Gastroesophageal sphincter (tissue), 4 donors: Measurements from ENCODE around the gene PSMB5. TPM values are rescaled to one million over a fixed set of nuclear protein-coding genes. Genes with fewer than 3 reads are reported as not detected.

Source experiments
- ATAC-seq: fragments of 150-250 bp; one replicate; pipeline ENCODE4 v1.9.1; 2016; ENCODE audit warnings: mild to moderate bottlenecking, moderate library complexity
- H3K27ac ChIP-seq, 4 donors: fragments of 200-600 bp; sonication (generic) in 3 of 4; 1 replicate in 3 of 4; 2 replicates in 1 of 4; pipeline ENCODE4 v1.5.1; 2016 to 2019
- H3K27me3 ChIP-seq: fragments of 200-600 bp; sonication (generic); one replicate; pipeline ENCODE4 v1.5.1; 2019
- H3K36me3 ChIP-seq, 2 donors: fragments of 200-600 bp; sonication (generic); one replicate each; pipeline ENCODE4 v1.5.1; 2019; ENCODE audit warnings: control low read depth in 1 of 2
- H3K4me1 ChIP-seq, 3 donors: fragments of 200-600 bp; sonication (generic); 1 replicate in 2 of 3; 2 replicates in 1 of 3; pipeline ENCODE4 v1.5.1; 2016 to 2019; ENCODE audit warnings: control low read depth in 2 of 3
- H3K4me3 ChIP-seq, 2 donors: fragments of 200-600 bp; sonication (generic); one replicate each; pipeline ENCODE4 v1.5.1; 2019; ENCODE audit warnings: mild to moderate bottlenecking in 1 of 2, moderate library complexity in 1 of 2
- H3K9me3 ChIP-seq, 3 donors: fragments of 200-600 bp; sonication (generic); one replicate each; pipeline ENCODE4 v1.5.1; 2017 to 2019; ENCODE audit warnings: control low read depth in 2 of 3
- EP300 ChIP-seq: sonication (generic); formaldehyde crosslinking; IDR thresholded peaks from one replicate; pipeline ENCODE4 v1.6.1; 2017; ENCODE audit warnings: antibody characterized with exemption, mild to moderate bottlenecking
- POLR2A ChIP-seq, 2 donors: fragments of 450-650 bp; IDR thresholded peaks; one replicate each; pipeline ENCODE4 v1.6.1; 2017; ENCODE audit warnings: antibody characterized with exemption in 2 of 2, mild to moderate bottlenecking in 2 of 2, moderate library complexity in 1 of 2
- POLR2AphosphoS5 ChIP-seq: sonication (generic); formaldehyde crosslinking; IDR thresholded peaks from one replicate; pipeline ENCODE4 v1.6.1; 2017; ENCODE audit warnings: antibody characterized with exemption
- WGBS, 2 donors: methylation state at CpG; one replicate each; pipeline ENCODE4 v1.1.5; 2018; ENCODE audit warnings: low coverage in 1 of 2; 5-methylcytosine and 5-hydroxymethylcytosine counted together
- total RNA-seq, 4 donors: library from RNA; depleted of rRNA; stranded (reverse); fragments of >200 nt; gene quantifications; one replicate each; pipeline ENCODE4 v1.1.0, GENCODE V29; 2016
- TF ChIP-seq, protein P1 (sequence below), 4 experiments: fragments of 200-600 bp in 2 of 4; fragments of 450-650 bp in 2 of 4; sonication (generic) in 1 of 4; IDR thresholded peaks; one replicate each; pipeline ENCODE4 v1.5.1; 2017 to 2019; ENCODE audit warnings: antibody characterized with exemption in 4 of 4, mild to moderate bottlenecking in 2 of 4, moderate library complexity in 2 of 4

PSMB5 gene
- total RNA-seq, result 100 to 1,000 TPM; 125 to 182 (median 133) TPM

GRCh38 chr14:23034498-23035302 is at the start of gene PSMB5:
PSMB5 (minus strand) TSS chr14:23034900; CDS start chr14:23034881, 19 bp downstream.
- TF ChIP-seq POLR2A (IDR thresholded peaks at IDR 0.05) (peak; percentile 31 to 34), POLR2AphosphoS5 (peak; percentile 57), EP300 (no peak)
- TF ChIP-seq, protein P1, sequence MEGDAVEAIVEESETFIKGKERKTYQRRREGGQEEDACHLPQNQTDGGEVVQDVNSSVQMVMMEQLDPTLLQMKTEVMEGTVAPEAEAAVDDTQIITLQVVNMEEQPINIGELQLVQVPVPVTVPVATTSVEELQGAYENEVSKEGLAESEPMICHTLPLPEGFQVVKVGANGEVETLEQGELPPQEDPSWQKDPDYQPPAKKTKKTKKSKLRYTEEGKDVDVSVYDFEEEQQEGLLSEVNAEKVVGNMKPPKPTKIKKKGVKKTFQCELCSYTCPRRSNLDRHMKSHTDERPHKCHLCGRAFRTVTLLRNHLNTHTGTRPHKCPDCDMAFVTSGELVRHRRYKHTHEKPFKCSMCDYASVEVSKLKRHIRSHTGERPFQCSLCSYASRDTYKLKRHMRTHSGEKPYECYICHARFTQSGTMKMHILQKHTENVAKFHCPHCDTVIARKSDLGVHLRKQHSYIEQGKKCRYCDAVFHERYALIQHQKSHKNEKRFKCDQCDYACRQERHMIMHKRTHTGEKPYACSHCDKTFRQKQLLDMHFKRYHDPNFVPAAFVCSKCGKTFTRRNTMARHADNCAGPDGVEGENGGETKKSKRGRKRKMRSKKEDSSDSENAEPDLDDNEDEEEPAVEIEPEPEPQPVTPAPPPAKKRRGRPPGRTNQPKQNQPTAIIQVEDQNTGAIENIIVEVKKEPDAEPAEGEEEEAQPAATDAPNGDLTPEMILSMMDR (IDR thresholded peaks at IDR 0.05), result no peak
- H3K4me3 ChIP-seq, result peak within 1 kb of the TSS; percentile 65 to 85
- peaks cover 0 to 38% of the 10 kb centered on the region in 2 donors for H3K36me3 ChIP-seq
- peak within 1 kb of the TSS; percentile 70 to 93 (median 92) for H3K27ac ChIP-seq
- peaks cover 0 to 37% (median 6%) of the 10 kb centered on the region in 3 donors for H3K4me1 ChIP-seq
- 1% methylated on average over 11 to 15 of the region's 36 CpGs for WGBS, 2 donors
- H3K27me3 ChIP-seq, result no peaks in the 10 kb centered on the region
- no peaks in the 10 kb centered on the region for H3K9me3 ChIP-seq
- peak; percentile 98 for ATAC-seq

- Histone ChIP-seq H3K27me3 (no peaks in the 10 kb centered on the region), H3K4me3 (no peak overlapping the region), H3K27ac (peak overlapping the region in 1 of 4 donors; percentile 66), H3K9me3 (no peaks in the 10 kb centered on the region), H3K36me3 (peaks cover 13 to 97% of the 10 kb centered on the region in 2 donors), H3K4me1 (peaks cover 0 to 43% (median 6%) of the 10 kb centered on the region in 3 donors)
- TF ChIP-seq POLR2AphosphoS5, result no peak
- TF ChIP-seq EP300, result no peak
- no peak for TF ChIP-seq POLR2A (IDR thresholded peaks at IDR 0.05)
- TF ChIP-seq, protein P1 (IDR thresholded peaks at IDR 0.05), result no peak
- ATAC-seq, result no peak
- WGBS, 2 donors, result 60% methylated on average over 1 of the region's 1 CpG
These were observed 45.8 kb upstream of the PSMB5 start for GRCh38 chr14:23080474-23080873.

- H3K27ac ChIP-seq, result peak overlapping the region in 3 of 4 donors; percentile 51 to 66 (median 61)
- ATAC-seq, result no peak
These were observed 45.0 kb upstream of the PSMB5 start for GRCh38 chr14:23079716-23080115.

GRCh38 chr14:23078692-23079116 is 44.0 kb upstream of the PSMB5 start:
- Histone ChIP-seq H3K27ac (peak overlapping the region; percentile 51 to 66 (median 56)), H3K27me3 (no peaks in the 10 kb centered on the region), H3K4me1 (peaks cover 0 to 43% (median 6%) of the 10 kb centered on the region in 3 donors), H3K9me3 (no peaks in the 10 kb centered on the region), H3K4me3 (no peak overlapping the region), H3K36me3 (peaks cover 13 to 97% of the 10 kb centered on the region in 2 donors)
- TF ChIP-seq POLR2AphosphoS5 (peak; percentile 59), POLR2A (IDR thresholded peaks at IDR 0.05) (no peak)
- TF ChIP-seq, protein P1 (IDR thresholded peaks at IDR 0.05), result no peak
- 6 to 13% methylated on average over 2 of the region's 2 CpGs for WGBS, 2 donors
- ATAC-seq, result peak; percentile 98

More at GRCh38 chr14:23079716-23080115, 45.0 kb upstream of the PSMB5 start:
- peaks cover 13 to 97% of the 10 kb centered on the region in 2 donors for H3K36me3 ChIP-seq
- H3K9me3 ChIP-seq, result no peaks in the 10 kb centered on the region
- no peak overlapping the region for H3K4me3 ChIP-seq
- H3K27me3 ChIP-seq, result no peaks in the 10 kb centered on the region
- WGBS, 2 donors, result 83% methylated on average over 1 of the region's 2 CpGs
- peaks cover 0 to 43% (median 6%) of the 10 kb centered on the region in 3 donors for H3K4me1 ChIP-seq
- TF ChIP-seq POLR2AphosphoS5, result no peak
- no peak for TF ChIP-seq POLR2A (IDR thresholded peaks at IDR 0.05)
- no peak for TF ChIP-seq EP300
- TF ChIP-seq, protein P1 (IDR thresholded peaks at IDR 0.05), result no peak
